Fibroblast of lung (primary cell): ENCODE results near the gene KRT36.

Experiments used
- CTCF ChIP-seq, 2 donors: IDR thresholded peaks in 1 of 2; conservative IDR thresholded peaks in 1 of 2; 1 replicate in 1 of 2; 2 replicates in 1 of 2; pipeline ENCODE4 v1.5.1; 2011 to 2012; ENCODE audit warnings: low read length in 2 of 2, control low read depth in 1 of 2, inconsistent platforms in 1 of 2, low read depth in 1 of 2, mild to moderate bottlenecking in 1 of 2
- EZH2 ChIP-seq: IDR thresholded peaks from 2 replicates; pipeline ENCODE4 v1.5.1; 2012; ENCODE audit warnings: low read length, control low read depth, mild to moderate bottlenecking; ENCODE audit errors: missing control alignments

- TF ChIP-seq CTCF (conservative IDR thresholded peaks at IDR 0.05 in 1 of 2, IDR thresholded peaks at IDR 0.05 in 1 of 2; ENCODE audit: low read depth in 1 of 2, low read length in 2 of 2), result no peak
- TF ChIP-seq EZH2, result no peak
Measured at GRCh38 chr17:41507315-41507880, 17.7 kb upstream of the KRT36 start.
